Astrocyte (in vitro differentiated cells and primary cell): ENCODE results near the gene G3BP1. TPM values are rescaled to one million over a fixed set of nuclear protein-coding genes. Genes with fewer than 3 reads are reported as not detected.

ENCODE experiments used
- DNase-seq: peaks from one replicate; pipeline ENCODE4 v3.0.0-alpha.2; 2010; ENCODE audit warnings: low read depth
- FAIRE-seq: peaks from 2 replicates; lab custom pipeline; 2011; peaks lifted over from hg19 to GRCh38; lab: Jason Lieb, UNC
- H2AFZ ChIP-seq: 2 replicates; pipeline ENCODE4 v1.6.0; 2012; ENCODE audit warnings: low read depth, low read length, inconsistent platforms
- H3K27ac ChIP-seq: 2 replicates; pipeline ENCODE4 v1.5.1; 2011; ENCODE audit warnings: low read depth, low read length, inconsistent platforms
- H3K27me3 ChIP-seq: 2 replicates; pipeline ENCODE4 v1.6.0; 2011; ENCODE audit warnings: low read length, inconsistent platforms; ENCODE audit not compliant: insufficient read depth
- H3K36me3 ChIP-seq: 2 replicates; pipeline ENCODE4 v1.5.1; 2011; ENCODE audit warnings: low read length, inconsistent platforms; ENCODE audit not compliant: insufficient read depth
- H3K4me1 ChIP-seq: 2 replicates; pipeline ENCODE4 v1.5.1; 2011; ENCODE audit warnings: low read length, inconsistent platforms; ENCODE audit not compliant: insufficient read depth
- H3K4me2 ChIP-seq: 2 replicates; pipeline ENCODE4 v1.6.0; 2012; ENCODE audit warnings: low read length, inconsistent platforms
- H3K4me3 ChIP-seq: 2 replicates; pipeline ENCODE4 v1.5.1; 2011; ENCODE audit warnings: low read depth, mild to moderate bottlenecking, low read length, inconsistent platforms; ENCODE audit not compliant: insufficient read depth
- H3K79me2 ChIP-seq: 2 replicates; pipeline ENCODE4 v1.6.0; 2012; ENCODE audit warnings: mild to moderate bottlenecking, low read length, inconsistent platforms; ENCODE audit not compliant: insufficient read depth
- H3K9ac ChIP-seq: 2 replicates; pipeline ENCODE4 v1.6.0; 2012; ENCODE audit warnings: mild to moderate bottlenecking, low read length, inconsistent platforms
- H3K9me3 ChIP-seq: 2 replicates; pipeline ENCODE4 v1.5.1; 2012; ENCODE audit warnings: low read depth, mild to moderate bottlenecking, low read length, inconsistent platforms; ENCODE audit not compliant: insufficient read depth
- H4K20me1 ChIP-seq: 2 replicates; pipeline ENCODE4 v1.6.0; 2012; ENCODE audit warnings: low read length, inconsistent platforms; ENCODE audit not compliant: insufficient read depth
- H3K27ac Mint-ChIP-seq: one replicate; pipeline ENCODE4 v1.8.0; 2021; ENCODE audit warnings: mild to moderate bottlenecking, mixed read lengths; ENCODE audit not compliant: unreplicated experiment
- H3K27me3 Mint-ChIP-seq: one replicate; pipeline ENCODE4 v1.8.0; 2021; ENCODE audit warnings: low read depth, mixed read lengths; ENCODE audit not compliant: unreplicated experiment
- H3K36me3 Mint-ChIP-seq: one replicate; pipeline ENCODE4 v1.8.0; 2021; ENCODE audit warnings: low read depth, mixed read lengths; ENCODE audit not compliant: unreplicated experiment
- H3K4me1 Mint-ChIP-seq: one replicate; pipeline ENCODE4 v1.8.0; 2021; ENCODE audit warnings: low read depth, mixed read lengths; ENCODE audit not compliant: unreplicated experiment
- H3K4me3 Mint-ChIP-seq: one replicate; pipeline ENCODE4 v1.8.0; 2021; ENCODE audit warnings: mild to moderate bottlenecking, moderate library complexity, mixed read lengths; ENCODE audit not compliant: unreplicated experiment
- H3K9me3 Mint-ChIP-seq: one replicate; pipeline ENCODE4 v1.8.0; 2021; ENCODE audit warnings: mild to moderate bottlenecking, mixed read lengths; ENCODE audit not compliant: unreplicated experiment
- EZH2 ChIP-seq: IDR thresholded peaks from 2 replicates; pipeline ENCODE4 v1.6.1; 2012; ENCODE audit warnings: mild to moderate bottlenecking, low read length, inconsistent platforms; ENCODE audit not compliant: insufficient read depth
- total RNA-seq: library from RNA; stranded (reverse); gene quantifications from 2 replicates; pipeline ENCODE4 v1.2.1, GENCODE V29; 2021
- TF ChIP-seq, protein P1 (sequence below): IDR thresholded peaks from 2 replicates; pipeline ENCODE4 v1.5.1; 2011; ENCODE audit warnings: low read depth, mild to moderate bottlenecking, inconsistent platforms, low read length, moderate library complexity; ENCODE audit not compliant: insufficient read depth

Gene G3BP1
- total RNA-seq, 1 donor from 2014 or later = 246 TPM

DNA sequence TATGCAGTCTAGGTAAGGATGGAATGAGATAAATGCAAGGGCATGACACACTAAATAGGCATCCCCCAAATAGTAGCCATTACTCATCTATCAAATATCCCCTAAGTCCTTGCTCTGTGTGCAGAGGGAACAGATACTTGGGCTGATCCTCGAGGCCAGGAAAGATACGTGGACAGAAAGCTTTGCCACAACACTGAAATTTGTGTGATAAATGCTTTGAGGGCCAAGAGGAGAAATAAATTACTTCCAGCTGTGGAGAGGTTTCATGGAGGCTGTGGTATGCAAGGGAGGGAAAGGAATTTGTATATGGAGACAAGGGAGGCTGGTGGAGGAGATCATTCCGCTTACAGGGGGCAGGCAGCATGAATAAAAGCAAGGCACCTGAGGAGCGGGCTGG lies 31.8 kb upstream of the G3BP1 start:
- Histone ChIP-seq H3K4me3 (peak overlapping the region; percentile 21), H3K27ac (peak overlapping the region; percentile 100), H3K9ac (peak overlapping the region; percentile 92), H3K79me2 (no peaks in the 10 kb centered on the region), H3K27me3 (no peaks in the 10 kb centered on the region), H4K20me1 (no peaks in the 10 kb centered on the region), H3K9me3 (no peaks in the 10 kb centered on the region), H3K36me3 (no peaks in the 10 kb centered on the region), H2AFZ (no peak overlapping the region), H3K4me2 (peak overlapping the region; percentile 82), H3K4me1 (peaks cover 56% of the 10 kb centered on the region)
- FAIRE-seq (peak; percentile 97), DNase-seq (peak; percentile 99)
- Mint-ChIP-seq H3K4me3 (peak overlapping the region; percentile 61), H3K27me3 (no peaks in the 10 kb centered on the region), H3K27ac (peak overlapping the region; percentile 99), H3K36me3 (peaks cover 4% of the 10 kb centered on the region), H3K4me1 (peaks cover 64% of the 10 kb centered on the region), H3K9me3 (no peaks in the 10 kb centered on the region)
- TF ChIP-seq, protein P1, sequence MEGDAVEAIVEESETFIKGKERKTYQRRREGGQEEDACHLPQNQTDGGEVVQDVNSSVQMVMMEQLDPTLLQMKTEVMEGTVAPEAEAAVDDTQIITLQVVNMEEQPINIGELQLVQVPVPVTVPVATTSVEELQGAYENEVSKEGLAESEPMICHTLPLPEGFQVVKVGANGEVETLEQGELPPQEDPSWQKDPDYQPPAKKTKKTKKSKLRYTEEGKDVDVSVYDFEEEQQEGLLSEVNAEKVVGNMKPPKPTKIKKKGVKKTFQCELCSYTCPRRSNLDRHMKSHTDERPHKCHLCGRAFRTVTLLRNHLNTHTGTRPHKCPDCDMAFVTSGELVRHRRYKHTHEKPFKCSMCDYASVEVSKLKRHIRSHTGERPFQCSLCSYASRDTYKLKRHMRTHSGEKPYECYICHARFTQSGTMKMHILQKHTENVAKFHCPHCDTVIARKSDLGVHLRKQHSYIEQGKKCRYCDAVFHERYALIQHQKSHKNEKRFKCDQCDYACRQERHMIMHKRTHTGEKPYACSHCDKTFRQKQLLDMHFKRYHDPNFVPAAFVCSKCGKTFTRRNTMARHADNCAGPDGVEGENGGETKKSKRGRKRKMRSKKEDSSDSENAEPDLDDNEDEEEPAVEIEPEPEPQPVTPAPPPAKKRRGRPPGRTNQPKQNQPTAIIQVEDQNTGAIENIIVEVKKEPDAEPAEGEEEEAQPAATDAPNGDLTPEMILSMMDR = no peak
- no peak for TF ChIP-seq EZH2

DNA sequence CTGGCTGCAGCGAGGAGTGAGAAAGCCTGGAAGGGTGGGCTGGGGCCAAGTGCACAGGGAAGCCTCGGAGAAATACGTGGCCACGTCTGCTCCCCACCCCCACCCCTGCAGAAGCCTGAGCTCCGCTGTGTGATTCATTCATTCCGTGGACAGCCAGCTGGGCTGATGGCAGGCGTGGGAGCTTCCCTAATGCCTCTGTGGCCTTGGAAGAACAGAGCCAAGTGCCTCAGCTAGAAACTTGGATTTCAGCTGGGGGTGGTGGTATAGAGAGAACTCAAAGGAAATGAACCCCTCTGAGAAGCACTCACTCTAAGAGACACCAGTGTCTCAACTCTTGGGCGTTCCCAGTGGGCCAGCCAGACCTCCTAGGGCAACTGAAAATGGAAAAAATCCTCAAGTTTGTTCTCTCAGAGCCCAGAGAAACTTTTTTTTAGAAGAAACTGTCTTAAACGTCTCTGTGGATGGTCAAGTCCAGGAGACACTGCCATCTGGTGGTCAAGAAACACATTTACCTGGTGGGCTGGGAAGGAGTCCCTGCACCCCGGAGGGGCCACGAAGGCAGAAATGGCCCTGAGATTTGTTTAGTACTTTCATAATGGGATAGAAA lies 31.3 kb upstream of the G3BP1 start:
- H4K20me1 ChIP-seq = no peaks in the 10 kb centered on the region
- peak overlapping the region; percentile 100 for H3K27ac ChIP-seq
- no peaks in the 10 kb centered on the region for H3K79me2 ChIP-seq
- no peaks in the 10 kb centered on the region for H3K27me3 ChIP-seq
- Mint-ChIP-seq H3K9me3 (no peaks in the 10 kb centered on the region), H3K4me3 (peak overlapping the region; percentile 71), H3K27me3 (no peaks in the 10 kb centered on the region), H3K4me1 (peaks cover 69% of the 10 kb centered on the region), H3K27ac (peak overlapping the region; percentile 99), H3K36me3 (peaks cover 4% of the 10 kb centered on the region)
- H3K9me3 ChIP-seq = no peaks in the 10 kb centered on the region
- FAIRE-seq = peak; percentile 62
- peak overlapping the region; percentile 35 for H3K4me3 ChIP-seq
- H2AFZ ChIP-seq = no peak overlapping the region
- TF ChIP-seq, protein P1 = peak; percentile 91
- TF ChIP-seq EZH2 = no peak
- H3K4me2 ChIP-seq = peak overlapping the region; percentile 82
- H3K9ac ChIP-seq = peak overlapping the region; percentile 92
- peak; percentile 95 for DNase-seq
- no peaks in the 10 kb centered on the region for H3K36me3 ChIP-seq
- peaks cover 60% of the 10 kb centered on the region for H3K4me1 ChIP-seq

DNA sequence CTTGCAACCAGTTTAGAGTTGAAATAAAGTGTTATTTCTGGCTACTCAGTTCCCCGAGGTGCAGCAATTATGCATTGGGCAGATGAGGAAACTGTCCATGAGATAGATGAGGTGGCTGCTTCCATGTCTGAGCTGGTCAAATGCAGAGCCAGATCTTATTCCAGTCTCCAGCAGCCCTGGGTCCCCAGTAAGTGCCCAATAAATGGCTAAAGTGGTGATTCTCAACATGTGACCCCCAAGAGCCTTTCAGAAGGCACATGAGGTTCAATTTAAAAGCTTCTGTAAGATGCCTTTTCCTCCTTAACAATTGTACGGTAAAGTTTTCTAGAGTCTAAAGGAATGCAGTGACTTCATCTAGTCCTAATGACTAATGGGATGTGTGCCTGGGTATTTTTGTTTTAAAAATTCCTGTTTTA lies 30.8 kb upstream of the G3BP1 start:
- Histone ChIP-seq H3K4me3 (peak overlapping the region; percentile 35), H4K20me1 (no peaks in the 10 kb centered on the region), H3K27ac (peak overlapping the region; percentile 100), H3K79me2 (no peaks in the 10 kb centered on the region), H3K9ac (peak overlapping the region; percentile 92), H2AFZ (no peak overlapping the region), H3K36me3 (no peaks in the 10 kb centered on the region), H3K4me1 (peaks cover 66% of the 10 kb centered on the region), H3K9me3 (no peaks in the 10 kb centered on the region), H3K4me2 (peak overlapping the region; percentile 82), H3K27me3 (no peaks in the 10 kb centered on the region)
- H3K27ac Mint-ChIP-seq = peak overlapping the region; percentile 99
- no peak for TF ChIP-seq EZH2
- TF ChIP-seq, protein P1 = no peak
- peak overlapping the region; percentile 71 for H3K4me3 Mint-ChIP-seq
- H3K27me3 Mint-ChIP-seq = no peaks in the 10 kb centered on the region
- H3K36me3 Mint-ChIP-seq = peaks cover 5% of the 10 kb centered on the region
- DNase-seq (peak; percentile 82), FAIRE-seq (no peak)
- no peaks in the 10 kb centered on the region for H3K9me3 Mint-ChIP-seq
- H3K4me1 Mint-ChIP-seq = peaks cover 68% of the 10 kb centered on the region
